Activated T-helper 9 cell treated with anti-CD3 and anti-CD28 coated beads, Interleukin-2, amount 50 U/mL, for 16 hours (primary cell): ENCODE measurements around the gene RHEB.

Experiments
- DNase-seq: peaks from one replicate; pipeline ENCODE4 v3.0.0-alpha.2; 2020; ENCODE audit warnings: low read depth

The RHEB gene

GRCh38 chr7:151431768-151432311 is 87.9 kb downstream of the RHEB start:
- no peak for DNase-seq

- no peak for DNase-seq
Observed at GRCh38 chr7:151431281-151431767, 88.4 kb downstream of the RHEB start.

- DNase-seq: no peak
Observed at GRCh38 chr7:151430391-151431205, 89.1 kb downstream of the RHEB start.

- no peak for DNase-seq
Observed at GRCh38 chr7:151429560-151430331, 89.9 kb downstream of the RHEB start.

- DNase-seq: no peak
Observed at GRCh38 chr7:151429237-151429559, 90.5 kb downstream of the RHEB start.

GRCh38 chr7:151428378-151429236 is 91.1 kb downstream of the RHEB start:
- DNase-seq: no peak

GRCh38 chr7:151427705-151428377 is 91.9 kb downstream of the RHEB start:
- DNase-seq: no peak

- no peak for DNase-seq
Observed at GRCh38 chr7:151426904-151427704, 92.6 kb downstream of the RHEB start.

GRCh38 chr7:151426441-151426903 is 93.2 kb downstream of the RHEB start:
- DNase-seq: no peak

GRCh38 chr7:151425670-151426440 is 93.8 kb downstream of the RHEB start:
- DNase-seq: no peak

GRCh38 chr7:151424799-151425198 is 94.9 kb downstream of the RHEB start:
- DNase-seq: no peak

GRCh38 chr7:151423936-151424335 is 95.8 kb downstream of the RHEB start:
- no peak for DNase-seq

- no peak for DNase-seq
Observed at GRCh38 chr7:151423226-151423625, 96.5 kb downstream of the RHEB start.

GRCh38 chr7:151422212-151422611 is 97.5 kb downstream of the RHEB start:
- DNase-seq: no peak

GRCh38 chr7:151420144-151420543 is 99.6 kb downstream of the RHEB start:
- DNase-seq: no peak

GRCh38 chr7:151416941-151417315 is 102.8 kb downstream of the RHEB start:
- DNase-seq: no peak

- DNase-seq: no peak
Observed at GRCh38 chr7:151416112-151416940, 103.4 kb downstream of the RHEB start.
